ENCODE results near the gene ATP2A3. TPM values are rescaled to one million over a fixed set of nuclear protein-coding genes. Genes with fewer than 3 reads are reported as not detected.
"Not testable (repeated sequence)": the region's sequence is repeated elsewhere in the genome, so short reads cannot be mapped to it uniquely, and the experiment has no call there.

ATP2A3 gene
- total RNA-seq, 2 donors from 2014 or later = 43.8 to 49.5 TPM

- Histone ChIP-seq H3K9me3 (no peaks in the 10 kb centered on the region), H3K4me3 (no peak overlapping the region), H3K27me3 (no peaks in the 10 kb centered on the region), H3K4me1 (no peaks in the 10 kb centered on the region), H3K36me3 (replicated peaks in 1 of 2; ENCODE audit: insufficient read depth in 1 of 2, low read depth in 2 of 2) (no peaks in the 10 kb centered on the region), H3K27ac (no peak overlapping the region)
- WGBS, 2 donors = 92 to 97% methylated on average over 17 of the region's 17 CpGs
- ATAC-seq (no peak), DNase-seq (no peak)
- TF ChIP-seq CTCF (IDR thresholded peaks at IDR 0.05) (no peak), POLR2A (IDR thresholded peaks at IDR 0.05) (no peak)
- intact Hi-C loops (cut with DNase I) = no loop called here
Measured at GRCh38 chr17:3951003-3951402, 13.2 kb downstream of the ATP2A3 start.

- H3K4me1 ChIP-seq = no peaks in the 10 kb centered on the region
- intact Hi-C loops (cut with DNase I) = no loop called here
- 91 to 94% methylated on average over 6 to 12 of the region's 12 CpGs for whole genome bisulfite sequencing, 2 donors
- H3K27ac ChIP-seq = no peak overlapping the region
- no peak overlapping the region for H3K4me3 ChIP-seq
- ATAC-seq = no peak
- no peaks in the 10 kb centered on the region for H3K9me3 ChIP-seq
- H3K27me3 ChIP-seq = no peaks in the 10 kb centered on the region
- TF ChIP-seq POLR2A (IDR thresholded peaks at IDR 0.05) = no peak
- TF ChIP-seq CTCF (IDR thresholded peaks at IDR 0.05) = no peak
- H3K36me3 ChIP-seq (replicated peaks in 1 of 2; ENCODE audit: insufficient read depth in 1 of 2, low read depth in 2 of 2) = no peaks in the 10 kb centered on the region
- no peak for DNase-seq
Measured at GRCh38 chr17:3950584-3950983, 13.7 kb downstream of the ATP2A3 start.

GRCh38 chr17:3949418-3949817 is 14.8 kb downstream of the ATP2A3 start:
- Histone ChIP-seq H3K4me3 (no peak overlapping the region), H3K36me3 (replicated peaks in 1 of 2; ENCODE audit: insufficient read depth in 1 of 2, low read depth in 2 of 2) (no peaks in the 10 kb centered on the region), H3K4me1 (no peaks in the 10 kb centered on the region), H3K9me3 (no peaks in the 10 kb centered on the region), H3K27ac (no peak overlapping the region), H3K27me3 (no peaks in the 10 kb centered on the region)
- TF ChIP-seq CTCF (IDR thresholded peaks at IDR 0.05) = no peak
- no peak for TF ChIP-seq POLR2A (IDR thresholded peaks at IDR 0.05)
- WGBS, 2 donors = 69 to 81% methylated on average over 3 of the region's 3 CpGs
- intact Hi-C loops (cut with DNase I) = no loop called here
- DNase-seq = no peak
- ATAC-seq = no peak

- intact Hi-C loops (cut with DNase I); DNase-seq; H3K27me3 ChIP-seq; H3K27ac ChIP-seq; H3K36me3 ChIP-seq (replicated peaks in 1 of 2; ENCODE audit: insufficient read depth in 1 of 2, low read depth in 2 of 2); H3K4me3 ChIP-seq; H3K4me1 ChIP-seq; ATAC-seq; H3K9me3 ChIP-seq: not testable (repeated sequence)
- 92 to 94% methylated on average over 3 of the region's 3 CpGs for WGBS, 2 donors
Measured at GRCh38 chr17:3948551-3948950, 15.7 kb downstream of the ATP2A3 start.

- Histone ChIP-seq H3K9me3 (no peaks in the 10 kb centered on the region), H3K27me3 (no peaks in the 10 kb centered on the region), H3K4me3 (no peak overlapping the region), H3K4me1 (no peaks in the 10 kb centered on the region), H3K27ac (no peak overlapping the region), H3K36me3 (replicated peaks in 1 of 2; ENCODE audit: insufficient read depth in 1 of 2, low read depth in 2 of 2) (no peaks in the 10 kb centered on the region)
- intact Hi-C loops (cut with DNase I) = no loop called here
- 94 to 96% methylated on average over 4 to 43 of the region's 43 CpGs for WGBS, 2 donors
- no peak for TF ChIP-seq POLR2A (IDR thresholded peaks at IDR 0.05)
- no peak for TF ChIP-seq CTCF (IDR thresholded peaks at IDR 0.05)
- DNase-seq (no peak), ATAC-seq (no peak)
Measured at GRCh38 chr17:3947318-3947810, 16.9 kb downstream of the ATP2A3 start.

Measured in body of pancreas (tissue), 4 donors.